Endothelial cell of umbilical vein (primary cell): ENCODE results near the gene CNOT9. TPM values are rescaled to one million over a fixed set of nuclear protein-coding genes. Genes with fewer than 3 reads are reported as not detected.

Experiments
- BruUV-seq: library from RNA; stranded (reverse); fragments of 400-500 nt; replicated peaks from 2 replicates; lab custom pipeline; 2021; lab: Mats Ljungman, UMichigan
- CTCF ChIA-PET: fragments of 300-600, 350-600 bp; sonication (Branson Sonifier 250); formaldehyde crosslinking; loops from one replicate; lab custom pipeline; 2021; ENCODE audit warnings: antibody characterized with exemption, inconsistent platforms; lab: Charles Lee
- POLR2A ChIA-PET: fragments of 300-600, 350-600 bp; sonication (Branson Sonifier 250); formaldehyde crosslinking; loops from one replicate; lab custom pipeline; 2021; ENCODE audit warnings: antibody characterized with exemption, inconsistent platforms; lab: Charles Lee
- DNase-seq: peaks from one replicate; pipeline ENCODE4 v3.0.0-alpha.2; 2011; ENCODE audit warnings: low read depth, low spot score
- FAIRE-seq: peaks from 2 replicates; lab custom pipeline; 2011; peaks lifted over from hg19 to GRCh38; lab: Jason Lieb, UNC
- H2AFZ ChIP-seq: 2 replicates; pipeline ENCODE4 v1.6.0; 2012; ENCODE audit warnings: low read depth, low read length, control low read depth, inconsistent platforms
- H3K27ac ChIP-seq: 2 replicates; pipeline ENCODE4 v1.5.1; 2011; ENCODE audit warnings: low read depth, mild to moderate bottlenecking, control low read depth, low read length, moderate library complexity; ENCODE audit not compliant: insufficient read depth
- H3K27me3 ChIP-seq, 2 experiments: 2 replicates each; pipeline versions ENCODE4 v1.6.0 to v1.6.1; 2011; ENCODE audit warnings: low read length in 2 of 2, mixed read lengths in 1 of 2; ENCODE audit not compliant: control insufficient read depth in 2 of 2, insufficient read depth in 2 of 2
- H3K36me3 ChIP-seq, 2 experiments: 2 replicates in 1 of 2; 3 replicates in 1 of 2; pipeline ENCODE4 v1.5.1; 2011; ENCODE audit warnings: low read length in 2 of 2, mild to moderate bottlenecking in 1 of 2, moderate library complexity in 1 of 2; ENCODE audit not compliant: control insufficient read depth in 2 of 2, insufficient read depth in 2 of 2; ENCODE audit errors: extremely low read depth in 1 of 2
- H3K4me1 ChIP-seq: 3 replicates; pipeline ENCODE4 v1.5.1; 2011; ENCODE audit warnings: mild to moderate bottlenecking, low read length; ENCODE audit not compliant: control insufficient read depth, insufficient read depth; ENCODE audit errors: extremely low read depth
- H3K4me2 ChIP-seq: 2 replicates; pipeline ENCODE4 v1.6.1; 2011; ENCODE audit warnings: low read length, control low read depth, mixed read lengths; ENCODE audit not compliant: insufficient read depth
- H3K4me3 ChIP-seq, 3 experiments: fragments of 200-600 bp in 1 of 3; sonication (generic), shearing (Covaris generic) in 1 of 3; replicated peaks in 1 of 3; 2 replicates each; pipeline ENCODE4 v1.5.1; 2011 to 2016; ENCODE audit warnings: control low read depth in 3 of 3, low read length in 3 of 3, mild to moderate bottlenecking in 2 of 3, inconsistent platforms in 1 of 3, low read depth in 1 of 3, moderate library complexity in 1 of 3; ENCODE audit not compliant: insufficient read depth in 1 of 3
- H3K79me2 ChIP-seq: 2 replicates; pipeline ENCODE4 v1.6.0; 2012; ENCODE audit warnings: low read length, inconsistent platforms; ENCODE audit not compliant: control insufficient read depth, insufficient read depth
- H3K9ac ChIP-seq: replicated peaks from 2 replicates; pipeline ENCODE3; 2011; ENCODE audit warnings: low read length, control low read depth; ENCODE audit not compliant: insufficient read depth; ENCODE audit errors: extremely low read depth
- H3K9me1 ChIP-seq: replicated peaks from 3 replicates; pipeline ENCODE4 v1.6.0; 2011; ENCODE audit warnings: mild to moderate bottlenecking, low read length; ENCODE audit not compliant: control insufficient read depth, insufficient read depth; ENCODE audit errors: extremely low read depth
- H3K9me3 ChIP-seq: replicated peaks from 2 replicates; pipeline ENCODE4 v1.5.1; 2012; ENCODE audit warnings: low read length, inconsistent platforms; ENCODE audit not compliant: control insufficient read depth, insufficient read depth
- H4K20me1 ChIP-seq: replicated peaks from 2 replicates; pipeline ENCODE3; 2011; ENCODE audit warnings: mild to moderate bottlenecking, low read length; ENCODE audit not compliant: control insufficient read depth, insufficient read depth; ENCODE audit errors: extremely low read depth
- CTCF ChIP-seq, 2 donors: IDR thresholded peaks; 1 replicate in 1 of 2; 2 replicates in 1 of 2; pipeline ENCODE4 v1.5.1; 2011; ENCODE audit warnings: low read length in 2 of 2, mild to moderate bottlenecking in 2 of 2, moderate library complexity in 2 of 2, control low read depth in 1 of 2, inconsistent platforms in 1 of 2, low read depth in 1 of 2; ENCODE audit not compliant: insufficient read depth in 1 of 2; ENCODE audit errors: extremely low read depth in 1 of 2
- EZH2 ChIP-seq: IDR thresholded peaks from 2 replicates; pipeline ENCODE4 v1.6.1; 2012; ENCODE audit warnings: borderline replicate concordance, low read depth, mild to moderate bottlenecking, moderate library complexity, low read length, inconsistent platforms; ENCODE audit not compliant: severe bottlenecking
- FOS ChIP-seq: IDR thresholded peaks from 2 replicates; pipeline ENCODE4 v1.6.1; 2011; ENCODE audit warnings: mild to moderate bottlenecking, low read length, moderate library complexity, borderline replicate concordance; ENCODE audit not compliant: insufficient read depth
- GATA2 ChIP-seq: IDR thresholded peaks from 2 replicates; pipeline ENCODE4 v1.7.0; 2011; ENCODE audit warnings: low read depth, mild to moderate bottlenecking, moderate library complexity, mixed read lengths, low read length; ENCODE audit not compliant: insufficient read length, insufficient read depth
- JUN ChIP-seq: IDR thresholded peaks from 2 replicates; pipeline ENCODE4 v1.6.1; 2011; ENCODE audit warnings: borderline replicate concordance, low read depth; ENCODE audit not compliant: insufficient read length, insufficient read depth
- MAX ChIP-seq: IDR thresholded peaks from 2 replicates; pipeline ENCODE4 v1.6.1; 2011; ENCODE audit not compliant: insufficient read depth, insufficient read length
- MYC ChIP-seq: IDR thresholded peaks from one replicate; pipeline ENCODE4 v1.6.1; 2011; ENCODE audit warnings: mild to moderate bottlenecking, low read depth, low read length
- POLR2A ChIP-seq: IDR thresholded peaks from 2 replicates; pipeline ENCODE4 v1.6.1; 2012; ENCODE audit warnings: low read depth, mild to moderate bottlenecking, control low read depth, low read length
- POLR2AphosphoS5 ChIP-seq: IDR thresholded peaks from 2 replicates; pipeline ENCODE4 v1.6.1; 2012; ENCODE audit warnings: low read depth, mild to moderate bottlenecking, control low read depth, low read length, moderate library complexity; ENCODE audit not compliant: insufficient read depth
- dilution Hi-C: fragments of 300-500 bp; cut with MboI; formaldehyde crosslinking; loops from one replicate; pipeline ENCODE4 v1.15.0; 2019; ENCODE audit warnings: low sequenced_read_pairs; ENCODE audit not compliant: extremely low pct_ligation_motif_present
- intact Hi-C: fragments of 100-400 bp; cut with micrococcal nuclease; formaldehyde crosslinking; loops from one replicate; pipeline ENCODE4 v1.10.0; 2022
- polyA plus RNA-seq, 4 experiments: library from polyadenylated mRNA; depleted of rRNA in 3 of 4; stranded (reverse) in 3 of 4; unstranded in 1 of 4; fragments of >200 nt; gene quantifications; 2 replicates each; pipeline versions ENCODE4 v1.2.1 to v1.2.3, GENCODE V29; 2011 to 2012; ENCODE audit warnings: missing spikeins in 1 of 4
- total RNA-seq: library from RNA; stranded (reverse); gene quantifications from 2 replicates; pipeline ENCODE4 v1.2.3, GENCODE V29; 2021

CNOT9 gene
- total and polyA plus RNA-seq, 2 donors (not counting 3 experiments of a cell fraction or from before 2014, with no cell fraction given) = 53.2 to 68.9 TPM

GRCh38 chr2:218518876-218519275 is 49.8 kb upstream of the CNOT9 start:
- DNase-seq (no peak), FAIRE-seq (no peak)
- no peaks in the 10 kb centered on the region for H3K79me2 ChIP-seq
- H3K9me3 ChIP-seq = no peaks in the 10 kb centered on the region
- no peak overlapping the region for H3K4me3 ChIP-seq
- ChIA-PET CTCF (no interaction called here), POLR2A (no interaction called here)
- H3K4me2 ChIP-seq = no peak overlapping the region
- BruUV-seq = no TSS peak
- no peak overlapping the region for H3K27ac ChIP-seq
- no peaks in the 10 kb centered on the region for H4K20me1 ChIP-seq
- H3K36me3 ChIP-seq = no peaks in the 10 kb centered on the region
- no peak overlapping the region for H3K9ac ChIP-seq
- no peak overlapping the region for H2AFZ ChIP-seq
- H3K27me3 ChIP-seq = no peaks in the 10 kb centered on the region
- no peaks in the 10 kb centered on the region for H3K4me1 ChIP-seq
- dilution Hi-C loops (no loop called here), intact Hi-C loops (no loop called here)
- no peak for TF ChIP-seq CTCF (IDR thresholded peaks at IDR 0.05; ENCODE audit: extremely low read depth in 1 of 2, insufficient read depth in 1 of 2, low read depth in 1 of 2, low read length in 2 of 2)
- TF ChIP-seq POLR2A = no peak
- TF ChIP-seq MAX = no peak
- TF ChIP-seq GATA2 = no peak
- TF ChIP-seq JUN = no peak
- no peak for TF ChIP-seq EZH2
- TF ChIP-seq MYC = no peak
- no peak for TF ChIP-seq FOS
- no peak for TF ChIP-seq POLR2AphosphoS5
- no peaks in the 10 kb centered on the region for H3K9me1 ChIP-seq
